Nucleus accumbens (tissue), 56 donors: Measurements from ENCODE around the gene DXO.
"Not testable (repeated sequence)": the region's sequence is repeated elsewhere in the genome, so short reads cannot be mapped to it uniquely, and the experiment has no call there.

ENCODE experiments used
- DNase-seq, 56 donors: peaks; one replicate each; lab custom pipeline; 2025; lab: John Stamatoyannopoulos, UW

Gene DXO

GRCh38 chr6:31932137-31932536, 39.8 kb downstream of the DXO start:
- not testable (repeated sequence) for DNase-seq

- DNase-seq: no peak
These were observed 41.0 kb downstream of the DXO start for GRCh38 chr6:31930962-31931361.

- DNase-seq: no peak
These were observed 43.3 kb downstream of the DXO start for GRCh38 chr6:31928672-31928939.

GRCh38 chr6:31927863-31928671, 43.9 kb downstream of the DXO start:
- DNase-seq: no peak

GRCh38 chr6:31927242-31927862, 44.6 kb downstream of the DXO start, which contains the start of gene C2:
Gene C2 (plus strand): TSS chr6:31927717. CDS start chr6:31927753, 36 bp downstream.
- no peak for DNase-seq

- DNase-seq: peak in 1 of 56 donors; percentile 36
These were observed 49.0 kb downstream of the DXO start for GRCh38 chr6:31922942-31923341.

GRCh38 chr6:31920811-31921210, 51.1 kb downstream of the DXO start:
- DNase-seq: no peak
